T-helper 17 cell (primary cell): Measurements from ENCODE around the gene VAT1. TPM values are rescaled to one million over a fixed set of nuclear protein-coding genes. Genes with fewer than 3 reads are reported as not detected.

ENCODE experiments used
- ATAC-seq: fragments of 150-1000 bp; cut with Tn5 transposase; 2 replicates; pipeline ENCODE4 v1.10.0; 2021; ENCODE audit warnings: mild to moderate bottlenecking, moderate library complexity
- DNase-seq, 3 donors: peaks; one replicate each; pipeline versions ENCODE4 v3.0.0 to v3.0.0-alpha.2; 2020 to 2021
- H3K9me3 ChIP-seq: one replicate; pipeline ENCODE4 v1.7.0; 2013; ENCODE audit warnings: low read length, mild to moderate bottlenecking; ENCODE audit not compliant: control insufficient read depth, poor library complexity, severe bottlenecking
- H3K27ac Mint-ChIP-seq: one replicate; pipeline ENCODE4 v1.8.0; 2022; ENCODE audit warnings: mild to moderate bottlenecking, moderate library complexity, mixed read lengths
- H3K27me3 Mint-ChIP-seq: one replicate; pipeline ENCODE4 v1.8.0; 2022; ENCODE audit warnings: mixed read lengths
- H3K36me3 Mint-ChIP-seq: one replicate; pipeline ENCODE4 v1.8.0; 2022; ENCODE audit warnings: low read depth, mixed read lengths
- H3K4me1 Mint-ChIP-seq: one replicate; pipeline ENCODE4 v1.8.0; 2022; ENCODE audit warnings: mild to moderate bottlenecking, mixed read lengths
- H3K4me3 Mint-ChIP-seq: one replicate; pipeline ENCODE4 v1.8.0; 2022; ENCODE audit warnings: mild to moderate bottlenecking, moderate library complexity, mixed read lengths
- total RNA-seq, 4 donors: library from RNA in 2 of 4; stranded (reverse) in 2 of 4; gene quantifications; one replicate each; pipeline ENCODE4 v1.2.3 and lab custom pipeline; 2022 to 2026

The VAT1 gene
- total RNA-seq, 2 donors from 2014 or later: 26.0 to 29.3 TPM

DNA sequence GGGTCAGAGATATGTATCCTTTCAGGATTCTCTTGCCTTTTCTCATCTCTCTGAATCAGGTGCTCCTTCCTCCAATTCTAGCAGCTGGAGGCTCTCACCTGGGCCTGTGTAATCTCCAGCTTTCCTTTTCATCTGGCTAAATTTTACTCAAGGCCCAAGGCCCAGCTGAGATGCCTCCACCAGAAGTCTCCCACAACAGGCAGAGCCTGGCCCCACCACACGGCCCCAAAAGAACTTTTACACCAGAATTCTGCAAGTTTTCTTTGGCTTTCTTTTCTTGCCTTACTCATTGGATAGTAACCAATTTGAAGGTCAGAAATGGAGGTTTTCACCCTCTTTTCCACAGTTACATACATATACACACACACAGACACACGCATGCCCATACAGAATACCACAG is 17.5 kb upstream of the VAT1 start:
- no peaks in the 10 kb centered on the region for H3K9me3 ChIP-seq
- ATAC-seq (no peak), DNase-seq (no peak)
- H3K4me3 Mint-ChIP-seq: no peak overlapping the region
- H3K27ac Mint-ChIP-seq: no peak overlapping the region
- peaks cover 2% of the 10 kb centered on the region for H3K4me1 Mint-ChIP-seq
- H3K27me3 Mint-ChIP-seq: no peaks in the 10 kb centered on the region
- H3K36me3 Mint-ChIP-seq: no peaks in the 10 kb centered on the region

DNA sequence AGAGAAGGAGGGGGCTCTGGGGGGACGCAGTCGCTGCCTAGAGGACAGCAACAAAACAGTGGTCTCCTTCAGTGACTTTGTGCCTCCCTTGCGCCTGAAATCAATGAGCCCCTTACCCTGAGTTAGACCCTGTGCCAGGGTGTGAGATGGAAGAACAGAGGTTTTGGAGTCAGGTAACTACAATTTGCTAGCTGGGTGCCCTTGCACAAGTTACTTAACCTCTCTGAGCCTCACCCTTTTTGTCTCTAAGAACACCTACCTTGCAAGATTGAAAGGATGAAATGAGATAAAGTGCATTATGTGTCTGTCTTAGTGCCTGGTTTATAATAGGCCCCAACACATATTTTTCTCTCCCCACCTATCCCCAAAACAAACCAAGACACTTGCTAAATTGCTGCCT is 12.7 kb upstream of the VAT1 start:
- Mint-ChIP-seq H3K27ac (peak overlapping the region; percentile 63), H3K27me3 (no peaks in the 10 kb centered on the region), H3K4me3 (peak overlapping the region; percentile 56), H3K4me1 (peaks cover 2% of the 10 kb centered on the region), H3K36me3 (no peaks in the 10 kb centered on the region)
- ATAC-seq (no peak), DNase-seq (no peak)
- H3K9me3 ChIP-seq: no peaks in the 10 kb centered on the region

DNA sequence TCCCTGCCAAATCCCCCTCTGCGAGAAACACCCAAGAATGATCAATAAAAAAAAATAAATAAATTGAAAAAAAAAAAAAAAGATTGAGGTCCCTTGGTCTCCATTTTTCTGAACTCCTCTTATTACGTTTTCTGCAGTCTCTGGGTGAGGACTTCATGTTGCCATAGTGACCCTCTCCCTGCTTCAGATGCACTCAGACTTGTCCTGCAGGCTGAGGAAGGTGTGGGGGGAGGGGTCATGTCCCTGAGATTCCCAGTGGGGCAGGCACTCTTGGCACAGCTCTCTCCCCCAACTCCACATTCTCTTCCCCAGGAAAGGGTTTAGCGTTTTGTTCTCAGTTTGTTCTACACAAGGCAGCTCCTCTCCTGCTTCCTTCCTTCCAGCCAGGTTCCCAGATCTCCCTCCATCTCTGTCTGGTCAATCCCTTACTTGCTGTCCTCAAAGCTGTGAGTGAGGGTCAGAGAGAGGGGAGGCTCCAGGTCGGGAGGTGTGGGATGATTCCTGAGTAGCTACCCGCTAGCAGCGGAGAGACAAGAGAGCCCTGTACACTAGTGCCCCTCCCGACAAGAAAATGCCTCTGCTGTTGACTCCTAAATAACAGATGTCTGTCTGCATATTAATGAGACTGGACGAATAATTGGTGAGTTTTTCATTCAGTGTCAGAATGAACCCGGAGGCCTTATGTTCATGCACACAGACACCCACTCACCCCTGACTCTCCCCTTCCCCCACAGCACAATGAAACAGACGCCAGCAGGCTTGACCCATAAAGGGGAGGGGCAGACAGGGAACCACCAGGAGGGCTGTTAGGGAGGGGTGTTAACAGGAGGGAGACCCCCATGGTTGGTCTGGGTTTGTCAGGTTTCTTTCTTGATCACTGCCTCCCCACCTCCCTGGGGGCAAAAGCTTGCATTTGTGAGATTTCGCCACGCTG is 12.0 kb upstream of the VAT1 start:
- no peak overlapping the region for H3K27ac Mint-ChIP-seq
- H3K27me3 Mint-ChIP-seq: no peaks in the 10 kb centered on the region
- peaks cover 2% of the 10 kb centered on the region for H3K4me1 Mint-ChIP-seq

DNA sequence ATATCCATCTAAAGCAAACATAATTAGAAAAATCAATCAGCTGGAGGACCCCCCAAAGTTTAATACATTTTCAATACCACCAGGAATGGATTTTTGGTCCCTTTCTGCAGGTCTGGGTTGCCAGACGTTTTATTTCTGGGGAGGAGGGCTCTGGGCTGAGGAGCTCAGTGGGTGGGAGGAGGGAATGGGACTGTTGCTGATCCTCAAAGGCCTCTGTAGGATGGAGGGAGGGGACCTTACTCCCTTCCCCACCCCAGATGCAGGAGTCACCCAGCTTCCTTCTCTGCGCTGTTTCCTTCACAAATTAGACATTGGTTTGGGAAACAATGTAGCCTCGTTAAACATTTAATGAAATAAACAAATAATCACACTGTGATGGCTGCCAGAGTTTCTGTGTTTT is 9.5 kb upstream of the VAT1 start:
- Mint-ChIP-seq H3K4me1 (peaks cover 4% of the 10 kb centered on the region), H3K36me3 (no peaks in the 10 kb centered on the region), H3K4me3 (no peak overlapping the region), H3K27me3 (no peaks in the 10 kb centered on the region), H3K27ac (no peak overlapping the region)
- no peak for ATAC-seq
- no peaks in the 10 kb centered on the region for H3K9me3 ChIP-seq
- DNase-seq: no peak

More for the DNA sequence above, 12.0 kb upstream of the VAT1 start:
- no peaks in the 10 kb centered on the region for H3K9me3 ChIP-seq
- DNase-seq (no peak), ATAC-seq (no peak)
- H3K36me3 Mint-ChIP-seq: no peaks in the 10 kb centered on the region
- H3K4me3 Mint-ChIP-seq: no peak overlapping the region

DNA sequence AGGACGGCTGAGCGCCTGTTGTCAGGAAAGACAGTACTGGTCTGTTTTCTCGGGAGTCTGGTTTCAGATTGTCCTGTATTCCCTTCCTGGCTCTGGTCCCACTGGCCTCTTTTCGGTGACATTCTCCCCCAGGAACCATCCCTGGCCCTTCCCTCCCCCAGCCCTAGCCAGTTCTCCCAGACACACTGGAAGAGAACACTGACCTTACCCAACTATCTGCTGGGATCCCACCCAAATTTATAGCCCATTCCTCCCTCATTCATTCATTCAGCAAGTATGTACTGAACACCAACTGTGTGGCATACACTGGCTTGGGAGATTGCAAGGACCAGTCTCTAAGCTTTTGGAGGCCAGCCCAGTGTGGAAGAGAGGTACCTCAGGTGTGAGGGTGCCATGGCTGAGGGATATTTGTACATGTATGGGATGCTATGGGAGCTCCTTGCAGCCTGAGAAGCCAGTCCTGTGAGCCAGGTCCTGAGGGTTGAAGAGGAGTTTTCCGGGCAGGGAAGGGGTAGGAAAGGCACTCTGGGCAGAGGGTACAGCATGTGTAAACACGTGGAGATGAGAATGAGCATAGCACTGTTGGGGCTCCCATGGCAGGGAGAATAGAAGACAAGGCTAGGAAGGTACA is 8.1 kb upstream of the VAT1 start:
- ATAC-seq: no peak
- no peaks in the 10 kb centered on the region for H3K9me3 ChIP-seq
- Mint-ChIP-seq H3K36me3 (no peaks in the 10 kb centered on the region), H3K27me3 (no peaks in the 10 kb centered on the region), H3K4me1 (peaks cover 5% of the 10 kb centered on the region), H3K4me3 (no peak overlapping the region), H3K27ac (peak overlapping the region; percentile 62)
- DNase-seq: no peak

DNA sequence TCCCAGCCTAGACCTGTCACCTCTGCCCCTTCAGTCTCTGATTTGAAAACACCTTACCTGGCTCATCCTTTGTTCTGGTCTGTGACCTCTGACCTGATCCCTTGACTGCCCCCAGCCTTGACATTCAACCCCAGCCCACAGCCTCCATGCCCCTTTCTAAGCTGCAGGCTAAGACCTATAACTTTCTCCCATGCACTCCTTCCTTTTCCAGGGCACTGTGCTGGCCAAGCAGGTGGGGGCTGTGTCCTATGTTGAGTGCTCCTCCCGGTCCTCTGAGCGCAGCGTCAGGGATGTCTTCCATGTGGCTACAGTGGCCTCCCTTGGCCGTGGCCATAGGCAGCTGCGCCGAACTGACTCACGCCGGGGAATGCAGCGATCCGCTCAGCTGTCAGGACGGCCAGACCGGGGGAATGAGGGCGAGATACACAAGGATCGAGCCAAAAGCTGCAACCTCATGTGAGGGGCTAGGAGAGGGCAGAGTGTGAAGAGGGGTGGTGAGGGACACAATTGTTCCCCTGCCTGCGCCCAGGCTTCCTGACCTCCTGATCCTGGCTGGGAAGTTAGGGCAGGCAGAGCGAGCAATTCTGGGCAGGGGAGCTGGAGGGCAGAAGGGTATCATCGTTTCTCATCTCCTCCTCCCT is 6.2 kb upstream of the VAT1 start:
- DNase-seq (no peak), ATAC-seq (no peak)
- Mint-ChIP-seq H3K36me3 (no peaks in the 10 kb centered on the region), H3K4me1 (peaks cover 12% of the 10 kb centered on the region), H3K27me3 (no peaks in the 10 kb centered on the region), H3K4me3 (peak overlapping the region; percentile 57), H3K27ac (peak overlapping the region; percentile 51)
- H3K9me3 ChIP-seq: no peaks in the 10 kb centered on the region

DNA sequence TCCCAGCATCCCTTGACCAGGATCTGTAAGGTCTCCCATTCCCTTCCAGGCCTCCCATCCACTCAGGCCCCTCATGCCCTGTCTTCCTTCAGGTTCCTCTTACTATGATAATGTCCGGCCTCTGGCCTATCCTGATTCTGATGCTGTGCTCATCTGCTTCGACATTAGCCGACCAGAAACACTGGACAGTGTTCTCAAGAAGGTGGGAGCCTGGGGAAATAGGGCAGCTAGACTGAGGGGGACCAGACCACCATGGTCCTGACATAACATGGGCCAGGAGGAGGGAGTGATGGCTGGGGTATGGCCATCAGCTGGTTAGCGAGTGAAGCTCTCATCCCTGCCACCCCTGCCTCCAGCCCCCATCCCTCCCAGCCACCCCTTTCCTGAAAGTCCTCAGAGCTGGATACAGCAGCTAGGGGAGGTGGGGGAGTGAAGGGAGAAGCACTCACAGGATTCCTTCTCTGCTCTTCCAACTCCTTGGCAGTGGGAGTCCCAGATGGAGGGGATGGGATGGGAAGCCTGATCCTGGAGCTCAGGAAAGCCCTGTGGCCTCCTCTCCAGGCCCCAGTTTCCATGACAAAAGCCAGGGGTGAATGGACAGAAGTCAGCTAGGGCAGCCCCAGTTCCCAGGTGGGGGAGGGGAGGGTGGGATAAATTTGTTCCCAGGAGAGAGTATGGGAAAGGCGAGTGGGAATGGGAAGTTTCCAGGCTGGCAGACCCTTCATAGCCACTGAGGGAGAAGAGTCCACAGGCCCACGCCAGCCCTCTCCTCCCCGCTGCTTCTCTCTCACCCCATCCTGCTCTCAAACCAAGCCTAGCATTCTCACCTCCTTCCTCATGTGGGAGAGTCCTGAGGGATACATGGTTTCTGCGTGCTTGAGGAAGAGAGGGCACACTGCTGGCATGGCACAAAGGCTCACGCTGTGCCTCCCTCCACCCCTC is 5.2 kb upstream of the VAT1 start:
- H3K4me3 Mint-ChIP-seq: peak overlapping the region; percentile 57
- DNase-seq: no peak

DNA sequence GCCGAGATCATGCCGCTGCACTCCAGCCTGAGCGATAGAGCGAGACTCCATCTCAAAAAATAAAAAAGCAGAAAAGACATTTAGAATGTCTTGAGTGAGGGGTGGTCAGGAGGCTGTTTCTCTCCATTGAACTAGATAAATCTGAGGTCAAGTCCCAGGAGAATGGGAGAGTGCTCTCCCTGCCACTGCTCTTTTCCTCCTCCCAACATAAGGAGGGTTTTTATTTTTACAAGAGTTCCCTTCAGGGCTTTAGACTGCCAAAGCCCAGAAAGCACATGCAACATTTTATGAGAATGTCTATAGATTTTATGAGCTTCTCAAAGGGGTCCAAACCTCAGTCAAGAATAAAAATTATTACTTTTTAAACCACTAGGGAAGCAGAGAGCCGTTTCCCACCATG is 4.4 kb upstream of the VAT1 start:
- no peaks in the 10 kb centered on the region for H3K27me3 Mint-ChIP-seq
- H3K4me3 Mint-ChIP-seq: peak overlapping the region; percentile 25
- no peak for DNase-seq
- peaks cover 12% of the 10 kb centered on the region for H3K4me1 Mint-ChIP-seq
- ATAC-seq: no peak
- no peaks in the 10 kb centered on the region for H3K36me3 Mint-ChIP-seq
- H3K9me3 ChIP-seq: no peaks in the 10 kb centered on the region
- peak overlapping the region; percentile 95 for H3K27ac Mint-ChIP-seq

More for the DNA sequence above, 5.2 kb upstream of the VAT1 start:
- Mint-ChIP-seq H3K27ac (peak overlapping the region; percentile 51), H3K36me3 (no peaks in the 10 kb centered on the region), H3K4me1 (peaks cover 12% of the 10 kb centered on the region), H3K27me3 (no peaks in the 10 kb centered on the region)
- H3K9me3 ChIP-seq: no peaks in the 10 kb centered on the region
- ATAC-seq: no peak

DNA sequence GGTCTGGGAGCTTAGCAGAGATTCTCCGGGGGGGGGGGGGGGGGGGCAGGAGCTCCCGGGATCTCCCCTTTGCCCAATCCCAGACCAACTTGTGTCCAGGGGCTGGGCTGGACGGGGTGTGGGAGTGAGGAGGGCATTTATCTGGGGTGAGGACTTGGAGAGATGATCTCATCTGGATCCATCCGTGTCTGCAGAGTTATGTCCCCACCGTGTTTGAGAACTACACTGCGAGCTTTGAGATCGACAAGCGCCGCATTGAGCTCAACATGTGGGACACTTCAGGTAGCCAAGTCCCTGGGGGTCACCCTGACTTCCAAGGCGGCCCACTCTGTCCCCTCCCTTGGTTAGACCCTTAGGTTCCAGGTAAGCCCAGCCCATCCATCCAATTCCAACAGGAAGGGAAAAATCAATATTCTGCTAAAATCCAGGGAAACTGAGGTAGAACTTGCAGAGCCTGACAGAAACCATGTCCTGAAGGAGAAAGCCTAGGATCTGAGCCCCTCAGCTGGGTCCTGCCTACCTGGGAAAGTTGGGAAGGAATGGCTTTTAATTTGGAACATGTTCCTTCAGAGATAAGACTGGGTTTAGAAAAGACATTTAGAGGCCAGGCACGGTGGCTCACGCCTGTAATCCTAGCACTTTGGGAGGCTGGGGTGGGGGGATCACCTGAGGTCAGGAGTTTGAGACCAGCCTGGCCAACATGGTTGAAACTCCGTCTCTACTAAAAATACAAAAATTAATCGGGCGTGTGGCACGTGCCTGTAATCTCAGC is 3.8 kb upstream of the VAT1 start:
- ATAC-seq (no peak), DNase-seq (no peak)
- H3K36me3 Mint-ChIP-seq: no peaks in the 10 kb centered on the region
- H3K4me1 Mint-ChIP-seq: peaks cover 16% of the 10 kb centered on the region
- peak overlapping the region; percentile 95 for H3K27ac Mint-ChIP-seq
- H3K27me3 Mint-ChIP-seq: no peaks in the 10 kb centered on the region
- no peaks in the 10 kb centered on the region for H3K9me3 ChIP-seq
- H3K4me3 Mint-ChIP-seq: peak overlapping the region; percentile 92

DNA sequence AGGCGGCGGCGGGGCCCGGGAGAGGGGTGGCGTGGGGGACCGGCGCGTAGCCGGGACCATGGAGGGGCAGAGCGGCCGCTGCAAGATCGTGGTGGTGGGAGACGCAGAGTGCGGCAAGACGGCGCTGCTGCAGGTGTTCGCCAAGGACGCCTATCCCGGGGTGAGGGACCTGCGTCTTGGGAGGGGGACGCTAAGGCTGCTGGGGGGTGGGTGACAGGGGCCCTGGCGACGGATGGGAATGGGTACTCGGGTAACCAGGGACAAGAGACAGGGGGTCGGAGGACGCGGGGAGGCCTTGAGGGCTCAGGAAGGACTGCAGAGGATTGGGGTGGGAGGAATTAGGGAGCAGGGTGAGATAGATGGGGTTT is 3.1 kb upstream of the VAT1 start:
- no peaks in the 10 kb centered on the region for H3K36me3 Mint-ChIP-seq
- peak overlapping the region; percentile 92 for H3K4me3 Mint-ChIP-seq
- DNase-seq (no peak), ATAC-seq (no peak)
- H3K4me1 Mint-ChIP-seq: peaks cover 21% of the 10 kb centered on the region
- H3K9me3 ChIP-seq: no peaks in the 10 kb centered on the region
- H3K27me3 Mint-ChIP-seq: no peaks in the 10 kb centered on the region
- H3K27ac Mint-ChIP-seq: peak overlapping the region; percentile 95

DNA sequence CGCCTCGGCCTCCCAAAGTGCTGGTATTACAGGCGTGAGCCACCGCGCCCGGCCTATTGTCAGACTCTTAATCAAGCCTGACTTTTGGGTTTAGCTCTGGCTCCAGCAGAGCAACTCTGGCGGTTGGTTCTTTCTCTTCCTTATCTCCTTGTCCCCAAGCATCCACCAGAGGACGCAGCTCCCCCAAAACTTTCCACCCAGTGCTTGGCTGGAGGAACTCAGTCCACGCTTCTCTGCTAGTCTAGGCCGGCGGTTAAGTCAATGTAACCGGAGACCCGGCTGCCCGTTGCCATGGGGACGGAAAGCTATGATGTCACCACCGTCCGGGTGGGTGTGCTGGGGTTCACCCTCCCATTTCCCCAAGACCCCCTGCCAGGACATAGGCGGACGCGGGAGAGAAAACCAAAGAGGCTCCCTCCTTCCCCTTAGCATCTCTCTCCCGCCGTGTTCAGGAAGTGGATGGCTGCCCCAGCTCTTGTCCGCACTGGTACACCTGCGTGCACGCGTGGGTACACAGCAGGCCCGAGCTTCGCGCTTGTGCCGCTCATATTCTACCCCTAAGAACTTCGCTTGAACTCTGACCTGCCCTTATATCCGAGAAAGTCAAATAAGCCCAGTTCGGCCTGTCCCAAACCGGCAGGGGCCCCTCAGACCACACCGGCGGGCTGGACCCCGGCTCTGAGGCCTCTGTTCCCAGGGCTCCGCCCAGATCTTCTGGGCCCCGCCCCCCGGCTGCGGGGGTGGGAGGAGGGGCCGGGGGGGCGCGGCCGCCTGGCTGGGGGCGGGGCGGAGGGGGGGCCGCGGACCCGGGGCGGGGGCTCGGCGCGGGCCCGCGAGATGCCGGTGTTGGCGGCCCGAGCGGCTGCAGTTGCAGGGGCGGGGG is 2.5 kb upstream of the VAT1 start, which contains the start of gene RND2:
Gene RND2 (plus strand): TSS at position 825 of the 883 bp plus-strand sequence. CDS start 117 bp downstream, outside the sequence.
- Mint-ChIP-seq H3K27me3 (no peaks in the 10 kb centered on the region), H3K4me3 (peak within 1 kb of the TSS; percentile 92), H3K4me1 (peaks cover 27% of the 10 kb centered on the region), H3K27ac (peak within 1 kb of the TSS; percentile 95), H3K36me3 (no peaks in the 10 kb centered on the region)
- H3K9me3 ChIP-seq: no peaks in the 10 kb centered on the region
- DNase-seq (peak; percentile 63 to 75 (median 71)), ATAC-seq (peak; percentile 72)
